Renal cortical epithelial cell (primary cell): ENCODE data around the gene SLC38A4. TPM values are rescaled to one million over a fixed set of nuclear protein-coding genes. Genes with fewer than 3 reads are reported as not detected.
"Not testable (repeated sequence)": the region's sequence is repeated elsewhere in the genome, so short reads cannot be mapped to it uniquely, and the experiment has no call there.

Source experiments
- DNase-seq: peaks from one replicate; pipeline ENCODE4 v3.0.0-alpha.2; 2011; ENCODE audit warnings: low read depth
- total RNA-seq: library from RNA; depleted of rRNA; stranded (reverse); fragments of >200 nt; gene quantifications from 2 replicates; pipeline ENCODE4 v1.2.3, GENCODE V29; 2014

Gene SLC38A4
- total RNA-seq, 1 donor from 2014 or later: not detected

GRCh38 chr12:46777587-46777986 lies 48.2 kb downstream of the SLC38A4 start:
- DNase-seq: no peak

- peak; percentile 70 for DNase-seq
Measured at GRCh38 chr12:46775796-46776195, 50.0 kb downstream of the SLC38A4 start.

DNA sequence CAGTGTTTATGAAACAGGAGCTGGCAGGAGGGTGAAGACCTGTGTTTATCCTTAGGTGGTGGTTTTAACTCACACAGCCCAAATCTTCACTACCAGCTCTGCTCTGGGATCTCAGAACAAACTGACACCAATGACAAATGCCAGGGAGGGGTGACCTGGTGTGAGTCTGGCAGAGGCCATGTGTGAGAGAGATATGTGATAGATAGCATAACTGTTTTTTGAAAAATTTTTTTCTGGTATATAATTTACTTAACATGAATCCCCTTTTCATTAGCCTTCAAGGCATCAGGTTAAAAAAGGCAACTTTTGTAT lies 51.5 kb downstream of the SLC38A4 start:
- DNase-seq: no peak

- peak; percentile 50 for DNase-seq
Measured at GRCh38 chr12:46773586-46774321, 52.0 kb downstream of the SLC38A4 start.

DNA sequence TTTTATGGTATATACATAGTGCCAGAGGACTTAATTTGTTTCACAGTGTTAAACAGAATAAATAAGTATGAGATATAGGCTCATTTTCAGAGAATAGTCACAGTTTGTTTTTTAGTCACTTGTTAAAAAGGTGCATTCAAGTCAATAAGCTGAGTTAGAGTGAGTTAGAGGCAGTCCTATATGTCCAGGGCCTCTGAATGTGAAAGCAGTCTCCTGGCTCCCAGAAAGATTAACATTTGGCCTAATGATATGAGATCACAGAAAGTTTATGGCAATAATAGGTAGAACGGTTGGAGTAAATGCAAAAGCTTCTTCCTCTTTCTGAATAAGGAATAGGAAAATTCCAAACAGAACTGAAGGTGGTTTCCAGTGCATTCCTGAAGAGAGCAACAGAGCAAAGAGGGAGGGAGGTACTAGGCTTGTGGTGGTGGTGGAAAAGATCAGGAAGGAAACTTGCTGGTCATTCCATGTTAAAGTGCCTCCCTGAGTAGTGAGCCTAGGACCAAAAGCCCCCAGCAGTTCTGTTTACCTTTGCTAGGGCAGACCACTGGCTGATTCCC lies 54.4 kb downstream of the SLC38A4 start:
- peak; percentile 40 for DNase-seq

DNA sequence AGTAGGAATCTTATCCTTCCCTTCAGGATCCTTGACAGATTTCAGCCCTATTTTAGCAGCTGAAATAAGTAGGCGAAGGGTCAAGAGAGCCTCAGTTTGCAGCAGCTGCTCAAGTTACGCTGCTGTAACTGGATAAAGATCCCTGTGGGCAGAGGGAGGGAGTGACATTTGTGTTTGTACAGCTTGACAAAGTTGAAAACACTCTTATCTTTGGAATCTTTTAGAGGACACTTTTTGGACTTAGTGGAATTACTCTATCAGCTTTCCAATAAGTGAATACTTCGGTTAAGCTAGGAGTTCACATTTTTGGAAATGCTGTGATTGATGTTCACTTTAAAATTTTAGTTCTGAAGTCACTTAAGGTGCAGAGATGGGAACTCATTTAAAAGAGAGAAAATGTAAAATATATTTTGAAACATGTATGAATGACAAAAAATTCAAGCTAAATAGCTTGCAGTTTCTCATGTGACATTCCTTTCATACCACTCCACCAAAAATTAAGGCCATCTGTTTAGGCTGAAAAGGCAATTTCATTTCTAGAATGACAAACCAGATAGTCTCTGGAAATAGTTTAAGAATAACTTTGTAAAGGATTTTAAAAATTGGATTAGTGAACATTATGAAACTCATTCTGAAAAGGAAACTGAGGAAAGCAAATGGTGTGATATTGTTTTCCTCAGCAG lies 55.2 kb downstream of the SLC38A4 start:
- DNase-seq: no peak

DNA sequence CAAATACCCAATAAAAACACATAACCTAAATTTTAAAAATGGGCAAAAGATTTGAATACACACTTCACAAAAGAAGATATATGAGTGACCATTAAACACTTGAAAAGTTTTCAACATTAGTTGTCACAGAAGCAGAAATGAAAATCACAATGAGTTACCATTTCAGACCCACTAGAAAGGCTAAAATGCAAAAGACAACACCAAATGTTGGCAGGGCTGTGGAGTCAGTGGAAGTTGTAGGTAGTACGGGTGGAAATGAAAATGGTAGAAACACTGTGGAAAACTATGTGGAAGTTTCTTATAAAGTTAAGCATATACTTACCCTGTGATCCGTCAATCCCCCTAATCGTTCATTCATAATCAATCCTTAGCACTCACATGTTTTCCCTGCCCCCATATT lies 61.8 kb downstream of the SLC38A4 start:
- DNase-seq: no peak

DNA sequence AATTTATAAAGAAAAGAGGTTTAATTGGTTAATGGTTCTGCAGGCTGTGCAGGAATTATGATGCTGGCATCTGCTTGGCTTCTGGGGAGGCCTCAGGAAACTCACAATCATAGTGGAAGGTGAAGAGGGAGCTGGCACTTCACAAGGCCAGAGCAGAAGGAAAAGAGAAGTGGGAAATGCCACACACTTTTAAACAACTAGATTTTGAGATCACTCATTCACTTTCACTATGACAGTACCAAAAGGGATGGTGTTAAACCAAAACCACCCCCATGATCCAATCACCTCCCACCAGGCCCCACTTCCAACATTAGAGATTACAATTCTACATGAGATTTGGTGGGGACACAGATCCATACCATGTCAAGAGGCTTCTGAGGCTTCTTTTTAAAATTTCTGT lies 62.6 kb downstream of the SLC38A4 start:
- no peak for DNase-seq

- no peak for DNase-seq
Measured at GRCh38 chr12:46754550-46754949, 71.2 kb downstream of the SLC38A4 start.

DNA sequence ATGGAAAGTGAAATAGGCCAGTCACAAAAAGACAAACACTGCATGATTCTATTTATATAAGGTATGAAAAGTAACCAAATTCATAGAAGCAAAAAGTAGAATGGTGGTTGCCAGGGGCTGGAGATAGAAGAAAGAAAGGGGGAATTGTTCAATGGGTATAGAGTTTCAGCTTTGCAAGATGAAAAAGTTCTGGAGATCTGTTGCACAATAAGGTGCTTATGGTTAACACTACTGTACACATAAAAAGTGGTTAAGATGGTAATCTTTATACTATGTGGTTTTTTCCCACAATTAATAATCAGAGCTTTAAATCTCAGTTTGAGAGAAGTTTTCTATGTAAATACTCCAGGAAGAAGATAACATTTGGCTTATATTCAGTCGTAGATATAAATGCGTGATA lies 73.4 kb downstream of the SLC38A4 start:
- peak; percentile 13 for DNase-seq

DNA sequence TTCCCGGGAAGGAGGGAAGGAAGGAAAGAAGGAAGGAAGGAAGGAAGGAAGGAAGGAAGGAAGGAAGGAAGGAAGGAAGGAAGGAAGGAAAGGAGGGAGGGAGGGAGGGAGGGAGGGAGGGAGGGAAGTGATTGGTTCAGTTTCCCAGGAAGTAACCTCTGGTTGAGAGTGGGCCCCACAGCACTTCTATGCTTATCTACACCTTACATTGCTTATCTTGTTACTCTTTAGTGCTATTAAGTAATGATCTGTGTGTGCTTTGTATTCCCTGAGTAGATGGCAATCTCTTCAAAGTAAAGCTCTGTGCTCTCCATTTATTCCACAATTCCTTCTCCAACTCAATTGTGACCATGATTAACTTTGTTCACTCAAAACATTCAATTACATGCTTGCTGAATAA lies 74.6 kb downstream of the SLC38A4 start:
- DNase-seq: no peak

GRCh38 chr12:46749322-46749721 lies 76.5 kb downstream of the SLC38A4 start:
- DNase-seq: no peak

DNA sequence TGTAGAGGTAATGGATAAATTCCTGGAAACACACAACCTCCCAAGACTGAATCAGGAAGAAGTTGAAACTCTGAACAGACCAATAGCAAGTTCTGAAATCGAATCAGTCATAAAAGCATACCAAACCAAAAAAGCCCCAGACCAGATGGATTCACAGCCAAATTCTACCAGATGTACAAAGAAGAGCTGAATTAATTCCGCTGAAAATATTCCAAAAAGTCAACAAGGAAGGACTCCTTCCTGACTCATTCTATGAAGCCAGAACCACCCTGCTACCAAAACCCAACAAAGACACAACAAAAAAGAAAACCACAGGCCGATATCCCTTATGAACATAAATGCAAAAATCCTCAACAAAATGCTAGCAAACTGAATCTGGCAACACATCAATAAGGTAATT lies 81.5 kb downstream of the SLC38A4 start:
- no peak for DNase-seq

DNA sequence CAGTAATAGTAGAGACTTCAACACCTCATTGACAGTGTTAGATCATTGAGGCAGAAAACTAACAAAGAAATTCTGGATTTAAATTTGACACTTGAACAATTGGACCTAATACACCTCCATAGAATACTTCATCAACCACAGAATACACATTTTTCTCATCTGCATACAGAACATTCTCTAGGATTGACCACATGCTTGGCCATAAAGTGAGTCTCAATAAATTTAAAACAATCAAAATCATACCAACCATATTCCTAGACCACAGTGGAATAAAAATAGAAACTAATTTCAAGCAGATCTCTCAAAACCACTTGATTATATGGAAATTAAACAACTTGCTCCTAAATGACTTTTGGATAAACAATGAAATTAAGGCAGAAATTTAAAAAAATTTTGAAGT lies 82.3 kb downstream of the SLC38A4 start:
- DNase-seq: no peak

GRCh38 chr12:46742271-46742670 lies 83.5 kb downstream of the SLC38A4 start:
- DNase-seq: not testable (repeated sequence)

DNA sequence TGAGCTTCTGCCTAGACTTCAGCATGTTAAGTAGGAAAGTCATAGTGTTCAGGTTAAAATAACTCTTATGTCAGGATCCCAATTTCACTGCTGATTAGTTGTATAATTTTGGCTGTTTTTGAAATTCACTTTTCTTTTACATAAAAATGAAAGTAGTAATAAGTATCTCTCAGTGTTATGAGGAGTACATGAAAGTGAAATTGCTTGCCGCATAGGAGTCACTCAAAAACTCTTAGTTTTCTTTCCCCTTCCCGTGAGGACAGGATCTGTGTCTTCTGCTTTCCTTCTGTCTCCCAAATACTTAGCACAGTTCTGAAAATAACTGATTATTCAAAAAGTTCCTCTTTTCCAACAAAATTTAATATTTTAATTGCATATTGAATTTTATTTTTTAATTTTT lies 100.5 kb downstream of the SLC38A4 start:
- DNase-seq: no peak

DNA sequence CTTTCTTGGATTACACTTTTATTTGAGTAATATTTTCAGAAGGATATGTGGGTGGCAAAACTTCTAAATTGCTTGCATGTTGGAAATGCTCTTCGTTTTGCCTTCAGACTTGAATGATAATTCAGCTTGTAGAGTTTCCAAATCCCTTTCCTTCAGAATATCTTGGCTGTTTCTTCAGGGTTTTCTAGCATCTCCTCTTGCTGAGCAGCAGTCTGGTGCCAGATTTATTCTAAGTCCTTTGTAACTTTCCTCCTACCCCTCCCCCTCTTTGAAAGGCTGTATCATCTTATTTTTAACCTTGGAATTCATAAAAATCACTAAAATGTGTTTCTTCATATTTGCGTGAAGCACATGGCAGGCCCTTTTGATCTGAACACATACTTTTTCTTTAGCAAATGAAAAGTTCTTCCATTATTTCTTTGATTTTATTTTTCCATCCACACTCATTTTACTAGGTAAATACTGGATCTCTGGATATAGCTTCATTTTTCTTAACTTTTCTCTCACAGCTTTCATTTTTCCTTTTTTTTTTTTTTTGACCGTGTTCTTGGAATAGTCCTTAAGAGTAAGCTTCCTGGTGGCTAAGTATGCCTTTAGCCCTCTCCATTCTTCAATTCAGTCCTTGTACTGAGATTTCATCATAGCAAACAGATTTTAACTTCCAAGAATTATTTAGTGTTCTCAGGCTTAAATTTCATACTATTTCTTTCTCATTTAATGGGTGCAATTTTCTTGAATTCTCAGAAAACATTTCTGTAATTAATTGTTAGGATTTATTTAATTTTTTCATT lies 102.0 kb downstream of the SLC38A4 start:
- DNase-seq: no peak

GRCh38 chr12:46722394-46723185 lies 103.2 kb downstream of the SLC38A4 start:
- DNase-seq: peak; percentile 45

GRCh38 chr12:46718495-46718894 lies 107.3 kb downstream of the SLC38A4 start:
- DNase-seq: no peak

GRCh38 chr12:46717868-46718267 lies 107.9 kb downstream of the SLC38A4 start:
- no peak for DNase-seq

DNA sequence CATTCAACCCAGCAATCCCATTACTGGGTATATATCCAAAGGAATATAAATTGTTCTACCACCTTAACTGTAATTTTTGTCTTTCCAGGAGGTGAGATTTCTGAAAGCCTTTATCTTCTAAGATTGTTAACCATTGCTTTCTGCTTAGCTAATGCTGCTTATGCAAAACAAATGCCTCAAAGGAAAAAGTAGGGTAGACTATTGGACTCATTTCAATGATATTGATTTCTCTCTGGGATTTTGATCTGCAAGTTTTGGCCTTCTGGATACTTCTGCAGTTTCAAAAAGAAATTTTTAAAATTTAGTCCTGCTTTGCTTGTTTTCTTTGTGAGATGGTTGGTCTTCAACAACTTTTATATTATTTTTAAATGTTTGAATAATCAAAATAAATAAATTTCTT lies 108.6 kb downstream of the SLC38A4 start:
- no peak for DNase-seq
